Measurements from ENCODE around the gene SBNO1.

Gene SBNO1

GRCh38 chr12:123278101-123278627 lies 86.5 kb downstream of the SBNO1 start:
- H3K79me2 ChIP-seq (ENCODE audit: low read length), result no peaks in the 10 kb centered on the region
- H3K9ac ChIP-seq (ENCODE audit: low read length), result no peak overlapping the region
- peak overlapping the region; percentile 62 for H3K27ac ChIP-seq (ENCODE audit: low read length)
- H3K9me3 ChIP-seq (ENCODE audit: insufficient read depth, low read length), result no peaks in the 10 kb centered on the region
- H4K20me1 ChIP-seq (ENCODE audit: insufficient read depth, low read length), result no peaks in the 10 kb centered on the region
- H2AFZ ChIP-seq (ENCODE audit: low read depth, low read length), result no peak overlapping the region
- H3K4me1 ChIP-seq (ENCODE audit: low read length), result peaks cover 17% of the 10 kb centered on the region
- no peaks in the 10 kb centered on the region for H3K36me3 ChIP-seq (replicated peaks; ENCODE audit: low read depth, low read length)
- H3K4me3 ChIP-seq (ENCODE audit: low read length), result peak overlapping the region; percentile 59
- peak overlapping the region; percentile 75 for H3K4me2 ChIP-seq (ENCODE audit: low read length)
- H3K27me3 ChIP-seq (ENCODE audit: low read depth, low read length), result no peaks in the 10 kb centered on the region
- TF ChIP-seq EZH2phosphoT487 (IDR thresholded peaks at IDR 0.05; ENCODE audit: low read depth), result peak; percentile 59; the same call in 1 of the 2 replicates
- no peak for TF ChIP-seq CTCF (IDR thresholded peaks at IDR 0.05; ENCODE audit: low read depth, low read length)

- TF ChIP-seq CTCF (IDR thresholded peaks at IDR 0.05; ENCODE audit: low read depth, low read length), result no peak
- no peak for TF ChIP-seq EZH2phosphoT487 (IDR thresholded peaks at IDR 0.05; ENCODE audit: low read depth)
- Histone ChIP-seq H3K9ac (ENCODE audit: low read length) (no peak overlapping the region), H3K4me3 (ENCODE audit: low read length) (no peak overlapping the region), H3K36me3 (replicated peaks; ENCODE audit: low read depth, low read length) (no peaks in the 10 kb centered on the region), H3K4me2 (ENCODE audit: low read length) (no peak overlapping the region), H3K27ac (ENCODE audit: low read length) (no peak overlapping the region), H3K4me1 (ENCODE audit: low read length) (peaks cover 24% of the 10 kb centered on the region), H3K9me3 (ENCODE audit: insufficient read depth, low read length) (no peaks in the 10 kb centered on the region), H3K79me2 (ENCODE audit: low read length) (peaks cover 21% of the 10 kb centered on the region), H3K27me3 (ENCODE audit: low read depth, low read length) (no peaks in the 10 kb centered on the region), H2AFZ (ENCODE audit: low read depth, low read length) (no peak overlapping the region), H4K20me1 (ENCODE audit: insufficient read depth, low read length) (no peaks in the 10 kb centered on the region)
These were observed 91.5 kb downstream of the SBNO1 start for GRCh38 chr12:123273166-123273565.

- peak overlapping the region; percentile 99 for H3K4me3 ChIP-seq (ENCODE audit: low read length)
- H2AFZ ChIP-seq (ENCODE audit: low read depth, low read length), result no peak overlapping the region
- no peak for TF ChIP-seq EZH2phosphoT487 (IDR thresholded peaks at IDR 0.05; ENCODE audit: low read depth)
- peak; percentile 22; the same call in 1 of the 2 replicates for TF ChIP-seq CTCF (IDR thresholded peaks at IDR 0.05; ENCODE audit: low read depth, low read length)
- peak overlapping the region; percentile 99 for H3K4me2 ChIP-seq (ENCODE audit: low read length)
- H3K9me3 ChIP-seq (ENCODE audit: insufficient read depth, low read length), result no peaks in the 10 kb centered on the region
- H3K9ac ChIP-seq (ENCODE audit: low read length), result peak overlapping the region; percentile 85
- H3K79me2 ChIP-seq (ENCODE audit: low read length), result peaks cover 21% of the 10 kb centered on the region
- H3K27me3 ChIP-seq (ENCODE audit: low read depth, low read length), result no peaks in the 10 kb centered on the region
- no peaks in the 10 kb centered on the region for H3K36me3 ChIP-seq (replicated peaks; ENCODE audit: low read depth, low read length)
- H3K4me1 ChIP-seq (ENCODE audit: low read length), result peaks cover 14% of the 10 kb centered on the region
- no peak overlapping the region for H3K27ac ChIP-seq (ENCODE audit: low read length)
- H4K20me1 ChIP-seq (ENCODE audit: insufficient read depth, low read length), result no peaks in the 10 kb centered on the region
These were observed 93.5 kb downstream of the SBNO1 start for GRCh38 chr12:123271001-123271668.

- H2AFZ ChIP-seq (ENCODE audit: low read depth, low read length), result peak overlapping the region; percentile 84
- peak overlapping the region; percentile 85 for H3K9ac ChIP-seq (ENCODE audit: low read length)
- H3K4me1 ChIP-seq (ENCODE audit: low read length), result peaks cover 14% of the 10 kb centered on the region
- H3K9me3 ChIP-seq (ENCODE audit: insufficient read depth, low read length), result no peaks in the 10 kb centered on the region
- peaks cover 21% of the 10 kb centered on the region for H3K79me2 ChIP-seq (ENCODE audit: low read length)
- no peak overlapping the region for H3K27ac ChIP-seq (ENCODE audit: low read length)
- no peaks in the 10 kb centered on the region for H4K20me1 ChIP-seq (ENCODE audit: insufficient read depth, low read length)
- no peaks in the 10 kb centered on the region for H3K27me3 ChIP-seq (ENCODE audit: low read depth, low read length)
- no peaks in the 10 kb centered on the region for H3K36me3 ChIP-seq (replicated peaks; ENCODE audit: low read depth, low read length)
- peak overlapping the region; percentile 99 for H3K4me2 ChIP-seq (ENCODE audit: low read length)
- TF ChIP-seq CTCF (IDR thresholded peaks at IDR 0.05; ENCODE audit: low read depth, low read length) (no peak), EZH2phosphoT487 (IDR thresholded peaks at IDR 0.05; ENCODE audit: low read depth) (no peak)
- H3K4me3 ChIP-seq (ENCODE audit: low read length), result peak overlapping the region; percentile 99
These were observed 94.2 kb downstream of the SBNO1 start for GRCh38 chr12:123270214-123271000.
